ENCODE results near the gene ZNF304.

Gene ZNF304

GRCh38 chr19:57350877-57351805 is at the start of gene ZNF304:
Gene ZNF304, plus strand, starts transcription at chr19:57351271. Its CDS starts 394 bp downstream, at chr19:57351665.
- DNase-seq, result peak; percentile 86

- DNase-seq, result no peak
These were observed 49.0 kb upstream of the ZNF304 start for GRCh38 chr19:57302020-57302465.

GRCh38 chr19:57302727-57303401 is 48.2 kb upstream of the ZNF304 start:
- no peak for DNase-seq

GRCh38 chr19:57305056-57305455 is 46.0 kb upstream of the ZNF304 start:
- DNase-seq, result no peak

- no peak for DNase-seq
These were observed 42.6 kb upstream of the ZNF304 start for GRCh38 chr19:57308514-57308913.

- no peak for DNase-seq
These were observed 40.3 kb upstream of the ZNF304 start for GRCh38 chr19:57310792-57311191.

- no peak for DNase-seq
These were observed 36.9 kb upstream of the ZNF304 start for GRCh38 chr19:57314146-57314545.

- DNase-seq, result no peak
These were observed 33.6 kb upstream of the ZNF304 start for GRCh38 chr19:57317503-57317902.

- no peak for DNase-seq
These were observed 31.2 kb upstream of the ZNF304 start for GRCh38 chr19:57319869-57320179.

GRCh38 chr19:57320180-57321084 is 30.6 kb upstream of the ZNF304 start, which contains the start of gene ZNF543:
Gene ZNF543, plus strand, starts transcription at chr19:57320472. Its CDS starts 382 bp downstream, at chr19:57320854.
- DNase-seq, result peak; percentile 95

- DNase-seq, result no peak
These were observed 30.0 kb upstream of the ZNF304 start for GRCh38 chr19:57321116-57321515.

- no peak for DNase-seq
These were observed 29.3 kb upstream of the ZNF304 start for GRCh38 chr19:57321751-57322150.

GRCh38 chr19:57324992-57325391 is 26.1 kb upstream of the ZNF304 start:
- DNase-seq, result no peak

GRCh38 chr19:57327993-57328392 is 23.1 kb upstream of the ZNF304 start:
- DNase-seq, result no peak

GRCh38 chr19:57334191-57334590 is 16.9 kb upstream of the ZNF304 start:
- no peak for DNase-seq

- DNase-seq, result no peak
These were observed 12.2 kb upstream of the ZNF304 start for GRCh38 chr19:57338877-57339276.

- no peak for DNase-seq
These were observed 8.5 kb upstream of the ZNF304 start for GRCh38 chr19:57342582-57342981.

GRCh38 chr19:57348136-57348535 is 2.9 kb upstream of the ZNF304 start:
- no peak for DNase-seq

- DNase-seq, result no peak
These were observed 796 bp downstream of the ZNF304 start for GRCh38 chr19:57351867-57352266.

GRCh38 chr19:57355916-57356315 is 4.8 kb downstream of the ZNF304 start:
- DNase-seq, result no peak

GRCh38 chr19:57357406-57357805 is 6.3 kb downstream of the ZNF304 start:
- no peak for DNase-seq

GRCh38 chr19:57359300-57359699 is 8.2 kb downstream of the ZNF304 start:
- DNase-seq, result no peak

- DNase-seq, result no peak
These were observed 11.3 kb downstream of the ZNF304 start for GRCh38 chr19:57362419-57362818.
